Measurements from ENCODE around the gene SH3RF1. TPM values are rescaled to one million over a fixed set of nuclear protein-coding genes. Genes with fewer than 3 reads are reported as not detected.

SH3RF1 gene
- total RNA-seq, 1 experiment from 2014 or later = 4.0 TPM

DNA sequence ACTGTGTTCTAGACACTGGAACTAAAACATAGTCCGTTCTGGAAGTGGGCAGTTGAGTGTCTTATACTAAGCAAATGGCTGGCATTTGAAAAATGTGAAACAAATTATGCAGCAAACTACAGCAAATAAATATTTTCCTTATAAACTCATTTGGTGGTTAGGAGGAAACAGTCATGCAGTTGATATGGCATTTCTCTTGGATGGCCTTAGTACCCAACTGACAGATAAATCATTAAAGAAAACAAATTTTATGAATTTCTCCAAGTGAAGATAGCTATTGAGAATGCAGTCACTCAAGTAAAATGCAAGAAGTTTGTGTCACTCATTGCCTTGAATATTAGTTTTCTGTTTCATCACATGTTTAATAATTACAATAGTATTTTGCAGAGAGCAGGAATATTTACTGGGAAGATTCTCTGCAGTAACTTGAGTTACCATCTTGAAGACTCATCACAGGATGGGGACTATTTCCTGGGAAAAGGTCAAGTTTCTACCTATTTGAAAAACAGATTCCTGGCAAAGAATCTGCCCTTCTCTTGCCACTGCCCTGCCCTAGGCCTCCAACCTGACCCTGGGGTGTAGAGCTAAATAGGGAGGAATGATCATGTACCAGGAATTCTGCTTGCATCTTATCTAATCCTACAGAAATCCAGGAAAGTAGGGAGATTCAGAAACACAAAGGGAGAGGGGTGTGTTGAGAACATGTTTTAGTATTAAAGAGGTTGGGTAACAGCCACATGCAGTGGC is 105.9 kb downstream of the SH3RF1 start:
- DNase-seq (ENCODE audit: low spot score) = no peak

DNA sequence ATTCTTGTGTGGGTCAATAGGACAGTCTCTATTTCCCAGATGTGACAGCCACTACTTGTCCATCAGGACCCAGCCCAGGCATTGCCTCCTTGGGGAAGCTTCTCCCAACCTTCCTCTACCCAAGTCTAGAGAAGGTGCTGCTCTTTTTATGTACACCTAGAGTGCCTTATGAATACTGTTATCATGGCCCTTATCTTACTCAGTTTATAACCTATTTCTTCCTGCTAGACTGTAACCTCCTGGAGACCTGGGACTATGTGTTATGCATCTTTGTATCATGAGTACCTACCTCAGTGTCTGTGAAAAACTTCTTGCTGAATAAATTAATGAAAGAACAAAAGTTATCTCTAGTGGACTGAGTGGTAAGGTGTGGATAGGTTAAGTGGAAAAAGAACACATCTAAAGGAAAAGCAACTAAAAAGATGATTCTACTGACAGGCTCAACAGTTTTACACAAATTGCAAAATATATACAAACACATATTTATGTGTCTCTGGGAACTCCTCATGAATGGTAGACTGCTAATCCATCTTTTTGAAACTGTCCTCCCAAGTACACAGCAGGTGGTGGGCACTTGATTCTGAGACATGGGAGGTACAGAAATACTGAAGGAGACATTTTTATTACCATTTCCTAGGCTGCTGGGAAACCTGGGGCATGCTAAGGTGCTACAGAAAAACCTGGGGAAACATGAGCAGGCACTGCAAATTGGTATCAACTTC is 106.6 kb downstream of the SH3RF1 start:
- no peak for DNase-seq (ENCODE audit: low spot score)

DNA sequence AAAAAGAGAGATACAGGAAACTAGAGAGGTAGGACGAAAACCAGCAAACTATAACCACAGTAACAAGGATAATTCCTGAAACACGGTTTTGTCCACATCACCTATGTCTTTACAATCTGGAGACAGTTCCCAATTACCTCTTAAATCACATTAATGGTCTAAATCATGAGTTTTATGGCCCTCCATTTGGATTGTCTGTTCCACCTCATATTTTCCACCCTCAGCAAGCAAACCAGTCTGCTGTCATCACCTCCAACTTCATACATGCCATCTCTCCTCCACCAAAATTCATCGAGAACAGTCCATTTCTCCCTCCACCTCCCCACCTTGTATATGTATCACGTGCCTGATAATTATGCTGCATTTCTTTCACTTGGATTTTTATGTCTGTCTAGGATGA is 107.3 kb downstream of the SH3RF1 start:
- no peak for DNase-seq (ENCODE audit: low spot score)

DNA sequence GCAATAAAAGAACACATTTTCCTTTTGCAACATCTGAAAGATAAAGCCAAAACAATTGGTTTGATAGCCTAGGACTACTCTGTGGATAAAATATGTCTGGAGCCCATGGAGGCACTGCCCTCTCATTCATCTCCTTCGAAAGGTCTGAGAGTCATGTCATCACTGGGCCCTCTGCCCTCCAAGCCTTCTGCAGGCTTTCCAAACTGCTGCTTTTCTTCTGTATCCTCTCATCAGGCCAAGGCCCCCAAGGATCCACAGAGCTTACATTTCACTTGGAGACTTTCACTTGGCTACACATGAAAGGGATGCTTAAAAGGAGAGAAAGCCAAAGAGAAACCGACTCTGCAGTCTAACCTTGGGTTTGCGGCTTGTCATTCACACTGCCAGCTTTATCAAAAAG is 109.9 kb downstream of the SH3RF1 start:
- no peak for DNase-seq (ENCODE audit: low spot score)

DNA sequence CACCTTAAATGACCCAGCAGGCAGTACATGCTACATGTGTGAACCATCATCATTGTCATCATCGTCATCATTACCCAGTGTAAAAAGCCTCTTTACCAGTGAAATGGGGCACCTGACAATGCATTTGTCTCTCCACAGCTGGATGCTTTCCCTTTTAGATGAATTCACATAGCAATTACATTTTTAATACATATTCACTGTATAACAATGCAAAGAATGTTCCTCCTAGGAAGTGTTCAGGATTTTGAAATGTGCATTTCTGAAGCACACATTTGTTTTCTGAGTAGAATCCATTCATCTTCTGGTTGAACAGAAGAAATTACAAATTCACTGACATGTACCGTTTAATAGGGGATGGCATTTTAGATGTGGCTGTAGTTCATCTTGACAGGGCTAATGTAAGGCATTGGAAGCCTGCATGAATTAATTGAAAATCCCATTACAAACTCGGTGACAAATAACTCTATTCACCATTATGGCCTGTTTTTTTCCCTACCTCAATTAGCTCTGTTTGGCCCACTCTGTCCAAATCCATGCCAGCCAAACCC is 111.1 kb downstream of the SH3RF1 start:
- no peak for DNase-seq (ENCODE audit: low spot score)

DNA sequence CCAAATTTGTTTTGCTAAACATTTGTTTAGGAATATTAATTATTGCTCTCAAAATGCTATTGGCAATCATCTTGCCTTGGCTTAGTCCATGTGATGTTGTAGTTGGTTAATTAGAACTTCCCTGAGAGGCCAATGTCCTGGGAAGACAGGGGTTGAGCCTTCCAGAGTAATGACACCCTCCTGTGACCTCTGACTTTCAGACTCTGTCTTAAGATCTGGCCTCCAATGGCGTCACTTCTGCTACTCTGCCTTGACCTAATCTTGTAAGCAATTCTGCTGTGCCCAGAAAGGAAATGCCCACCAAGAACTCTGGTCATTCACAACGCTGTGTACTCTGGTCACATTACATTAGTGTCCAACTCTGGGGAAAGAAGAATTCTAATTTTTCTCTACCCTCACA is 111.9 kb downstream of the SH3RF1 start:
- no peak for DNase-seq (ENCODE audit: low spot score)

DNA sequence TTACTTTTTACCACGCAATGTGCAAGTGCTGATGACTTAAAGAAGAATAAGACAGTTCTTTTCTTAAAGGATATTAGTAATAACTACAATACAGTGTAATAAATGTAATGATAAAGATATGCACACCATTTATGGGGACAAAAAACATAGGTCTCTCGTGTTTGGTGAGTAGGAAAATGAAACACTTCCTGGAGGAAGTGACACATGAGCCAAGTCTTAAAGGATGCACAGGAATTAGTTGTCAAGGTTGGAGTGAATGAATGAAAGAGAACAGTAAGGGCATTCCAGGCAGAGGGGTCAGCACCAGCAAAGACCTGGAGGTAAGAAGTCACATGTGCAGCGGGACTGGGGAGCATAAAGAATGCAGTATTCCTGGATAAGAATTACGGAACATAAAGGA is 112.7 kb downstream of the SH3RF1 start:
- no peak for DNase-seq (ENCODE audit: low spot score)

DNA sequence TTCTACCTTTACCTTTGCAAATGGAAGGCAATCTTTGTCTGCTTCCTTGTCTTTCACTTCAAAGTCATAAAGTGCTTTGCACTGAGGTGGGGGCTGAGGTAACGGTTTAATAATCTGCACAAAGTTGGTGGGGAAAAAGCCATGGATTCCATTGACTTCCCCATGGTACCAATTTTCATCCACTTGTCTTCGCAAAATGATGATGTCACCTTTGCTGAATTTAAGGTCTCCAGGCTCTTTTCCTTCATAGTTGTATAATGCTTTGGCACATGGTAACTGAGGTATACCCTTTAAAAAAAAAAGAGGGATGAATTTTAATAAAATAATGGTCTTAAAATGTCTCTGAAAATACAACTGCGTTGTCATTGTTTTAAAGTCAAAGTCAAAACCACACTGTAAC is 114.4 kb downstream of the SH3RF1 start:
- DNase-seq (ENCODE audit: low spot score) = no peak

DNA sequence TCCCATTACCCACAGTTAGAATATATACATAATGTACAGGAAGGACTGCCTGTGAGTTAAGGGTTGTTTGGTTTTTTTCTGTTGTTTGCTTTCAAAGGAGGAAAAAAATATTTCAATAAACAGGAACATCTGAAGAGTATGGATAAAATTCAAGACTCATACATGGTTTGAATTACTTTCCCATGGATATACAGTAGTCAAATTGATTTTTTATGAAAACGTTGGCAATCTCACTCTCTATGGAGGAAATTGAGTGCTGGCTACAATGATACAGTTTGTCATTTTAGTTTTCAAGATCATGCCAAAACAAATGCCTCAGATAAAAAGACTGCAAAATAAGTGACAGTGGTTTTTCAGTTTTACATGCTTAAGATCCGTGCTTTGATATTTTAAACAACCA is 116.6 kb downstream of the SH3RF1 start:
- DNase-seq (ENCODE audit: low spot score) = no peak

DNA sequence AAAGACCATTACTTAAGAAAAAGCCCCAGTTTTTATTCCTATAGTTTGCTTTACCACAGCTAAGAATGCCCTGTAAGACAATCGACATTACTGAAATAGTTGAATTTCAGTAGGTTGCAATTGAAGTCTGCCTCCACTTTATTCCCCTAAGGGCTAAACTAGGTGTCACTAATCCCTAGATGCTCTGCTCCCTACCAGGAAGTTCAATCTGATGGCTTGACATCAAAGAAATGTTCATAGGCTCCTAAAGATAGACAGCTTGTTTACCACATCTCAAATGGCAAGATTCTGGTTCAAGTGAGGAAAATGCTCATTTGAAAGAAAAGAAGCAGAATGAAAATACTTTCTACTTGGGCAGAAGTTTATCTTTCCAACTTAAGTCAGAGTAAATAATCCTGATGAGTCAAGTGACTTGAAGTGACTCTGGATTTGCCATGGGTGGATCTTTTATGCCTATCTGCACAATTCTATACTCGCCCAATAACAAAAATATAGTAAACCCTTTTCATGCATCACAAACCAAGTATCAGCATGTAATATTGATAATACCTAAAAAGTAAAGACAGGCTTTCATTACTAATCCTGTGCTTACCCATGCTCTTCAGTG is 117.2 kb downstream of the SH3RF1 start:
- DNase-seq (ENCODE audit: low spot score) = no peak

DNA sequence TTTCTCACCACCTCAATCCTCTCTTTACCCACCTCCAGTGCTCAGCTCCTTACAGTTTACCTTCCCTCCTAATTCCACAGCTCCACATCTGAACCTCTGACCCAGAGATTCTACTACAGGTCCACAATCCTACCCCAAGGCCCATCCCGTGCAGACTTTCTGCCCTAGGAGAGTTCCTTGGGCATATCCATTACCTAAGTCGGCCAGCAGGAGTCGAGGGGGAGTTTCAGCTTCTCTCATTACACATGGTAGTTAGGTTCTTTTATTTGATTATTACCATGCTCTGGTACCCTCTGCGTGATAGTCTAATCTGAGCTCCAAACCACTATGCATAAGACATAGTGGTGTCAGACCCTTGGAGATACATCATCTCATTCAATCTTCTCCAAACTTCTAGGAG is 117.9 kb downstream of the SH3RF1 start:
- DNase-seq (ENCODE audit: low spot score) = no peak

DNA sequence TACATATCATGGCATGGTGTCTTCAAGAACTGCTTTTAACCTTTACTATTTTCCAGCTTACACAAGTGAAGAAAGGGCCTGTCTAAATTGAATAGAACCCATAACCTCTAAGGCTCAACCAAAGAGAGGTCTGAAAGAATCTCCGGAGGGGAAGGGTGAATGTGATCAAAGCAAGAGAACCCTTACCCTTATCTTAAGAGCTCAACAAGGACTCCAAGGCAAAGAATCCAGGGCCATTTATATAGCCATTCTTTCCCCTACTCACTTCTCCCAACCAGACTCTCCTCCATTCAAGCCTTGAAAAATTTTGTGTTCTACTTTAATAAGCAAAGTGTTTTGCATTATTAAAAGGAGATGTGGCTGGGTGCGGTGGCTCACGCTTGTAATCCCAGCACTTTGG is 118.7 kb downstream of the SH3RF1 start:
- DNase-seq (ENCODE audit: low spot score) = no peak

DNA sequence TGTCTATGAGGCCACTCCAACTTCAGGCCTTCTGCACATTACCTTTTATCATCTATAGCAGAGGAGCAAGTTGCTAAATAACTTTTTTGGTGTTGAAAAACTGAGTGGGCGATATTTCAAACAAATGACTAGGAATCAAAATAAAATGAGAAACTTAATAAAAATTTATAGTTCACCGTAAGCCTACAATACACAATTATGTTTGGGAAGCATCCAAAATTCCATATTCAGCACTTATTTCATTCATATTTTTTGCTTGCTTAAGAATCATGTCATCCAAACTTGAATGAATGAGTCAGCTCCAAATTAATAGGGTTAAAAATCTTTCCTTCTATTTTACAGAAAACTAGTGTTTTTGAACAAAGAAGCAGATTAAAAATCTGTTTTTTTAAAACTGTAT is 119.1 kb downstream of the SH3RF1 start:
- DNase-seq (ENCODE audit: low spot score) = no peak

DNA sequence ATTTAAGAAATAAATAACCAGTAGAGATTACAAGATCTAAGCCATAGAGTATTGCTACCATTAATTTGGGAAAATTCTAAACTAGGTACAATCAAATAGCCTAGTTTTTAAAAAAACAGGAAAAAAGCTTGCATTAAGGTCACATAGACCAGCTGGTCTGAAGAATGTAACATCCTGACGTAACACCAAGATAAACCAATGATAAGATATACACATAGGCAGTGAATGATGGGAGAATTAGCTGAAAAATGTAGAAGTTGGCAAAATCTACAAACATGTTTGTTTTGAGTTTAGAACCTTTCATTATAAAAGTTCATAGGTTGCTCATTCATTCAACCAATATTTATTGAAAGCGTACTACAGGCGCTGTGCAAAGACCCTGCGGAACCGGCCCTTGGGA is 120.0 kb downstream of the SH3RF1 start:
- no peak for DNase-seq (ENCODE audit: low spot score)

DNA sequence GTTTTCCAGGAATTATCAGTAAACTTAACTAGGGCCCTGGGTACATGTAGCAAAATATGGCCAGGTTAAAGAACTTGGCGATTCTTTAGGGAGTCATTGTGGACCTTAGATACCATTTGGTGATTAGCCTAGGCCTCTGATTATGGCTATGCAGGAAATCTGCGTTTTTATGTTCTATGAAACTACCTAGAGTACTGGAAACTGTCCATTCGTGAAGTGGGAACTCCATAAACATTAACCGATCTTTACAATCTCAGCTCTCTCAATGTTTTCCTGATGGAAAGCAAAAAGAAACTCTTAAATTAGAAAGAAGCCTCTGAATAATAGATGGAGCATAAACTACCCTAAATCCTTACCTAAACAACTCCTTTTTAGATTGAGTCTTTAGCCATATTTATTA is 121.9 kb downstream of the SH3RF1 start:
- no peak for DNase-seq (ENCODE audit: low spot score)

DNA sequence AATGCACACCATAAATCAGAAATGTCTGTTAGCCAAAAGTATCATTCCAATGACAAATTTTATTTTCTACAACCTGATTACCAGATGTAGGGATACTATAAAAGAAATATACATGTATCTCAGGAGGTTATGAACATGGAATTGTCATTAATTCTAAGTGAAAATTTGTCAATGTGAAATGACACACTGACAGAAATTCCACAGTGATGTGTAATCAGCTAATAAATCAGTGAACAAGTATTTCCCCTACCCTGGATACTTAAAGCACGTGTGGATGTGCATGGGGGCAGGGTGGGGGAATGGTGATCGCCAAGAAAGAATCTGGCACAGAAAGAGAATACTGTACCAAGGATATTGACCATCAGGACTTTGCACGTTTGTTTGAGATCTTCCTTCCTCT is 123.6 kb downstream of the SH3RF1 start:
- no peak for DNase-seq (ENCODE audit: low spot score)

DNA sequence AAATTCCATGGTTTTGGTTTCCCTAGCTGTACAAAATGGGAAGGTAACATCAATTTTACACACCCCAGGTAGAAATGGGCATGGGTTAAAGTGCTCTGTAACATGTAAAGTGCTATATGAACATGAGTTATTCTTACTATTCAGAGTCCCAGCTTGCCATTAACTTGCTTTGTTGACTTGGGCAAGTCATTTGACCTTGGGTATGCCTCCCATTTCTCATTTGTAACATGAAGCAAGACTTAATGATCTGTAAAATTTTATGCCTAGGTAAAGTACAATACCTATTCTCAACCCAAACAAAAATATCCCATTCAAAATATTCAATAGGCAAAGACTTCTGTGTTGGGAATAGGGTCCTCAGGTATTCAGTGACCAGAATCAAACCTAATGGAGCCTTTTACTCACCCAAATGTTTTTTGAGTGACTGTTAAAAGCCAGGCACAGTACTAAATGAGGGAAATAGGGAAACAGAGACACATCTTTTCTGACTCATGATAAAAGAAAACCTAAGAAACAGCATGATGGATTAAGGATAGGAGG is 126.6 kb downstream of the SH3RF1 start:
- DNase-seq (ENCODE audit: low spot score) = no peak

DNA sequence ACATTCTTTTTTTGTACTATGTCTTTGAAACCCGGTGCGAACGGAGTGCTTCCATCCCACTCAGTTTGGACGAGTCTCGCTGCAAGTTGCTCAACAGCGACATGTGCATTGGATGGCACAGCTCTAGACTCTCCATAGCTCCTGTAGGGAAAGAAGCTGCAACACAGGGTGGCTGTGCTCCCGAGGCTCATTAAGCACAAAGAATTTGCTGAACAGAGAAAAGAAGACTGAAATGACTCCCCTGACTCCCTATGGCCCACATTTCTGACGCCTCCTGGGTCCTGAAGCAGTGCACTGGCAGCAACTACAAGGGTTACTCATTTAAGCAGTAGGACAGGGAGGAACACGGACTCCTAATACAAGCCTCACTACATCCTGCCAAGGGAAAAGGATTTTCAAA is 127.4 kb downstream of the SH3RF1 start:
- DNase-seq (ENCODE audit: low spot score) = no peak

DNA sequence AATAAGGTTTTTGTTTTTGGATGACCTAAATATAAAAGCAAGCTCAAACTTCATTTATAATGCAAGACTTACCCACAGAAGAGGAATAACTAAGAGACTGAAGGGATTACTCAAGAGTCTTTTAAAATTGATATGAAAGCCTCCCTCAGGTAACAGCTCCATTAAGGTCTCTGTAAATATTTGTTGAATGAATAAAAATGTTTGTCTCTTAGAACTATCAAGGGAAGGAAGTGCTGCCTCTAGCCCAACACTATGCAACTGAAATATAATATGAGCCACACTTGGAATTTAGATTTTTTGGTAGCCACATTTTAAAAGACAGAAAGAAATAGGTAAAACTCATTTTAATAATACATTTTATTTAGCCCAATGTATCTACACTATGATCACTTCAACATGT is 127.8 kb downstream of the SH3RF1 start:
- DNase-seq (ENCODE audit: low spot score) = no peak

DNA sequence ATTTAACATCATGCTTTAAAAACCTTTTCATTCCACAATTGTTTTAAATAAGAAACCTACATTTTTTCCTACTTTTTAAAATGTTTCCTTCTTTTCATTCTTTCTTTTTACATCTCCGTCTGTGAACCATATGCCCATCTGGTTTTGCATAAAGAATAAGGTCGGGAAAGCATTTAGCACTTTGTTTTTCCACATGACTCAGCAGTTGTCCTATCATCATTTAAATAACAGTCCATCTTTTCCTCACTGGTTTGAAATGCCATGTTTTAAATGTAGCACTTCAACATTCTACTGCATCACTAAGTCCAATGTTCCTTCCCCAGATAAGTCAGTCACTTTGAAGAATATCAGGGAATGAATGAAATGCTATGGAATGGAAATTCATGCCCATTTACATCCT is 128.4 kb downstream of the SH3RF1 start:
- no peak for DNase-seq (ENCODE audit: low spot score)

DNA sequence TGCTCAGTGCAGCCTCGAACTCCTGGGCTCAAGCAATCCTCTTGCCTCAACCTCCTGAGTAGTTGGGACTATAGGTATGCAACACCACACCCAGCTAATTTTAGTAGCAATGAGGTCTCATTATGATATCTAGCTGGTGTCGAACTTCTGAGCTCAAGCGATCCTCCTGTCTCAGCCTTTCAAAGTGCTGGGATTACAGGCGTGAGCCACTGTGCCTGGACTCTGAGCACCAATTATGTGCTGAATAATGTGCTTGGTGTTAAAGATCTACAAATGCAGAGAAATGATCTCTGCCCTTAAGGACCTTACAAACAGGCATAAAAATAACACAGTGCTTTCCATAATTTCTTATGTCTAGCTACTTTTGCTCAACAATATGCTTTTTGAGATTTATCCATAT is 131.7 kb downstream of the SH3RF1 start:
- no peak for DNase-seq (ENCODE audit: low spot score)

DNA sequence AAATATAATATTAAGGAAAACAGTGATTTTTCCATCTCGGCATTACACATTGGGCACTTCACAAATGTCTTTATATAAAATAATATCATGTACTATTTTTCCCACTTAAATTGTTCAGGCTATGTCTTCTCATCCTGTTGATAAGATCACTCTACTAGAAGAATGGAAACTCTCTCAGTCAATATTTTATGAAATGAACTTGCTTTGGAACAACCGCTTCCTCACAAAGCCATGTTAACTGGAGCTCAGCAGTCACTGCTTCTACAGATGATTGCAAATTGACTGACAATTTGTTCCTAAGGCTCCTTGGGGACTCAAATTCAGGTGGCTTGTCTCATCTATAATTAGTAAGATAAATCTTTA is 133.2 kb downstream of the SH3RF1 start:
- no peak for DNase-seq (ENCODE audit: low spot score)

Measured in H4 (cell line).